Measurements from ENCODE around the gene FCMR.

FCMR gene

GRCh38 chr1:206898915-206899431 lies 22.8 kb downstream of the FCMR start:
- no peak for DNase-seq

DNA sequence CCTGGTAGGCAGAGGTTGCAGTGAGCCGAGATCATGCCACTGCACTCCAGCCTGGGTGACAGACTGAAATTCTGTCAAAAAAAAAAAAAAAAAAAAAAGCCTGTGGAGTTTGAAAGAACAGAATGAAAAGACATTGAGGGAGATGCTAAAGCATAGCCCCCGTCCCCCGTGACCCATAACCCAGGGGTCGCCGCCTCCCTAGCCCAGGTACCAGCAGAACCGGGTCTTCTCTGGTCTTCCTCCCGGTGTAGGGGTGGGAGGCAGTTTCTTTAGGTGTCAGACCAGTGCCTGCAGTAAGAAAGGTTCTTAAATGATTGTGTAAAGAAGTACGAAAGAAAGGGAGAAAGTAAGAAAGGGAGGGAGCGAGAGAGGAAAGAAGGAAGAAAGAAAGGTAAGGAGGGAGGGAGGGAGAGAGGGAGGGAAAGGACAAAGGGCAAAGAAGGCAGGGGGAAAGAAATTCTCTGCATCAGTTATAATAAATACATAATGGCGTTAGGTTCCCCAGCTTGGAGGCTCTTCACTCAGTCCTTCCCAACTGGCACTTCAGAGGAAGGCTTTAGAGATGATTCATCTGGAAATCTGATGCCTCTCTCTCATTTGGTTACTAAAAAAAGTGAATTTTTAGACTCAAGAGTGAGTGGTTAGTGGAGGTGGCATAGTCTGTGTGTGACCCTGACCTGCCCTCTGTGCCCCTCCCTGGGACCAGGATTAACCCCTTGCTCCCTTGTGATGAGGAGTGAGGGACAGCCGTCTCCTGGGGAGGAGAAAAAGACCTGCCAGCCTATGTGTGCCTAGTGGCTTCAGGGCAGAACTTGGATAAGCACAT lies 23.4 kb downstream of the FCMR start:
- no peak for DNase-seq

DNA sequence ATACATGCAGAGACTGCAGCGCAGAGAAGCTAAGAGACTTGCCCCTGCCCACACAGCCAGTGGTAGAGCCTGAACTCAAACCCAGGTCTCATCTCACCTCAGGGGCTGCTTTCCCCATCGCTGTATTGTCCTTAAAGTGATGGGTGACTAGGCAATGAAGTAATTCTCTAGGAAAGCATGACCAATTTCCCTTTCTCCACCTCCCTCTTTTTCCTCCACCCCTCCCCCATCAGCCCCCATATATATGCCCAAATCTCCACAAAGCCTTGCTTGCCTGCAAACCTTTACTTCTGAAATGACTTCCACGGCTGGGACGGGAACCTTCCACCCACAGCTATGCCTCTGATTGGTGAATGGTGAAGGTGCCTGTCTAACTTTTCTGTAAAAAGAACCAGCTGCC lies 24.6 kb downstream of the FCMR start, which contains the start of gene IL24:
Gene IL24, plus strand, starts transcription at position 269 of the 400 bp plus-strand sequence. CDS start 390 bp downstream, outside the sequence.
- no peak for DNase-seq

DNA sequence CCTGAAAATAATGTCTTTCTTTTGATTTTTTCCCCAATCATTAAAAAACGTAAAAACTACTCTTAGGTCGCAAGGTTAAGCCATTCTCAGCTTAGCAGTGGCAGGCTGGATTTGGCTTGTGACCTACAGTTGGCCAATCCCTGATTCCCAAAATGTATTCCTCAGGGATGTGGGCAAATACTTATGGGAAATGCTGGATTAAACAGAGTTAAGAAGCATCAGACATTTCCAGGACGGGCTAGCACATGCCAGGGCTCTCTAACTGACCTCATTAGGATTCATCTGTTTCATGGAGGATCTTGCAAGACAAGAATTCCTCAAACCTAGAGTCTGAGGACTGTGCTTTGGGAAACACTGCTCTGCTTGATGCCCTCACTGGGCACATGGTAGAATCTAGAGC lies 25.5 kb downstream of the FCMR start:
- no peak for DNase-seq

DNA sequence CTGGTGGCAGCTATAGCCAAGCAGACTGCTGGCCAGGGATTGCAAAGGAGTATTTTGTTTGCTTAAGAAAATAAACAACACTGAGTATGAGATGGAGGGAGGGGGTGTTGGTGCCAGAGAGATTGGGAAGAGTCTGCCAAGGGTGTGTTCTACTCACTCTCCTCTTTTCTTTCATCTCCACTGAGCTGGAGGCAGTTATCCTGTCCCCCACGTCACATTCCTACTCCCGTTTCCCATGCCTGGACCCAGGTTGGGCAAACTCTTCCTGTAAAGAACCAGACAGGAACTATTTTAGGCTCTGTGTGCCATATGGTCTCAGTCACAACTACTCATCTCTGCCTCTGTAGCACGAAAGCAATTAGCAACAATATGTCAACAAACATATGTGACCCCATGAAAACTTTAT lies 25.9 kb downstream of the FCMR start:
- no peak for DNase-seq

- no peak for DNase-seq
These were observed 26.4 kb downstream of the FCMR start for GRCh38 chr1:206895325-206895724.

DNA sequence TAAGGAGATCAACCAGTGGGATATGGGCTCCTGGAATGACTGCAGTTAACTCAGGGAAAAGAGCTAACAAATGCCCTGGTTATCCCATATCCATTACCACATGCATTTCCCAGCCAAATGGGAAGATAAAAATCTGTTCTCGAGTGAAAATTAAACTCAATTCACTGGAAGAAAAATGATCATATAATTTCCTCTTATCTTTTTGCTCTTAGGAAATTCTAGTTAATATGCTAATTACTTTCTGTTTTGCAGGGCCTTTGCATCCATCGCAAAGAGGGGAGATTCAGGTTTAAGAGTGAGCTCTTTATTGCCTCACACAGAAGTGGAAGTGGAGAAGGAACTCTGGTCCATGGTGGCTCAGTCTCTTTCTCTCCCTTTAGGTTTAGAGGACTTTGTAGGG lies 28.4 kb downstream of the FCMR start:
- no peak for DNase-seq

DNA sequence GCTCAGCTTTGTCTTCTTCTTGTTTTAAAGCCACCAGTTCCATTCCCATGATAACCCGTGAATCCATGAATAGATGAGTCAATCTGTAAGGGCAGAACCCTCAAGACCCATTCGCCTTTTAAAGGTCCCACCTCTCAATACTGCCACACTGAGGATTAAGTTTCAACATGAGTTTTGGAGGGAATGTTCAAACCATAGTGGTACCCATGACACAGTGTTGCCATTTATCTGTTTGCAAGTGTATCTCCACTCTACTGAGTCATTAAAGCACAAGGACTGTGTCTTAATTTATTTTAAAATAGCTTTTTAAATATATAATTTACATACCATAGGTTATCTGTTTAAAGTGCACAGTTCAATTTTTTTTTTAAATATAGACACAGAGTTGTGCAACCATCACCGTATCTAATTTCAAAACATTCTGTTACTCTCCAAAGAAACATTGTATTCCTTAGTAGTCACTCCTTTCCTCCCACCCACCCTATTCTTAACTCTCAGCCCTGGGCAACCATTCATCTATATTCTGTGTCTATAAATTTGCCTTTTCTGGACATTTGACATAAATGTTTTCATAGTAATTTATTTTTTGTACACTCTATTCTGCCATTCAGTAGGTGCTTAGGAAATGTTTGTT lies 29.3 kb downstream of the FCMR start:
- no peak for DNase-seq

- no peak for DNase-seq
These were observed 30.3 kb downstream of the FCMR start for GRCh38 chr1:206891412-206891811.

GRCh38 chr1:206890125-206891060 lies 31.3 kb downstream of the FCMR start:
- DNase-seq, result no peak

GRCh38 chr1:206887701-206888100 lies 34.0 kb downstream of the FCMR start:
- no peak for DNase-seq

- DNase-seq, result no peak
These were observed 34.9 kb downstream of the FCMR start for GRCh38 chr1:206886831-206887230.

DNA sequence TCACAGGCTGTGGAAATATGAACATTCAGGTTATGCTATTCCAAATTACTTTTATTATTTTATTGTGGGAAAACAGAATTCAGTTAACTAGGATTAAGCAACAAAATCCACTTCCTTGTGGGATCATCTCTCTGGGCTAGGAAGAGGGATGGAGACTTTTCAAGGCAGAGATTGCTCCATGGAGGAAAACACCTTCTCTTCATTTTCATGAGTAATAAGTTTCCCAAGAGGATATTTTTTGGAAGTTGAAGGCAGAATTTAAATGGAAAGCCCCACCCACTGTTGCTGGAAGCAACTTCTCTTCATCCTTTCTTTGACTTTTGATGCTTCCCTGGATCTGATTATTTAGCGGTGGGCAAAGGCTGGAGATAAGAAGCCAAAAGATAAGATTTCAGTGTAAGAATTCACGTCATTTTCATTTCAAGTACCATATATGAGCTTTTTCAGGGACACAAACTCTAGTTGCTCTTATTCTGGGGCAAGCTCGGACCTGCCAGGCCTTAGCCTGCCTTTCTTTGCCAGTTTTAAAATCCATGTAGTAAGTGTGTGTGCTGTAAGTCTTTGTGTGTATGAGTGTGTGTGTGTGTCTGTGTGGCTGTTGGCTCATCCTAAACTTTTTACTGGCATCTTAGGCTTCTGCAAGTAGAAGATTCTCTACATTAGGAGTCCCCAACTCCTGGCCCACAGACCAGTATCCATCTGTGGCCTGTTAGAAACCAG lies 36.2 kb downstream of the FCMR start:
- no peak for DNase-seq

DNA sequence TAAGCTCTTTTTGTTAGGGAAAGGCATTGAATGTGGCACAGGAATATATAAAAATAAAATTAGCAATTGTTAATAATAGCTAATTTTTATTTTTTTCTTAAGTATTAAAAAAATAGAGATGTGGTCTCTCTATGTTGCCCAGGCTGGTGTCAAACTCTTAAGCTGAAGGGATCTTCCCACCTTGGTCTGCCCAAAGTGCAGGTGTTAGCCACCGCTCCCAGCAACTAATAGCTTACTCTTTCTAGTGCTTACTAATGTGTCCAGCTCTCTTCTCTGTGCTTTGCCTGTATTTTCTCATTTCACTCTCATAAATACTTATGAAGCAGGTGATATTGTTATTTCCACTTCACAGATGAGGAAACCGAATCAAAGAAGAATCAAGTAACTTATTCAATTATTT lies 37.9 kb downstream of the FCMR start:
- DNase-seq, result no peak

- DNase-seq, result no peak
These were observed 38.6 kb downstream of the FCMR start for GRCh38 chr1:206883160-206883559.

DNA sequence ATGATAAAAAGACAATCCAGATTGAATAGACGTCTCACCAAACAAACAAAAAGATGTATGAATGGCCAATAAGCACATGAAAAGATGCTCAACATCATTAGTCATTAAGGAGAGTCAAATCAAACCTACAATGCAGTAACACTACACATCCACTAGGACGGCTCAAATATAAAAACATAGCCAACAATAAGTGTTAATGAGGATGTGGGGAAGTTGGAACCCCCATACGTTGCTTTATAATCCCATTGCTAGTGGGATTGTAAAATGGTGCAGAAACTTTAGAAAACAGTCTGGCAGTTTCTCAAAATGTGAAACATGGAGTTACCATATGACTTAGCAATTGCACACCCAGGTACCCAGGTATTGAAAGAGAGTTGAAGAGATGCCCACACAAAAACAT lies 39.2 kb downstream of the FCMR start:
- no peak for DNase-seq

DNA sequence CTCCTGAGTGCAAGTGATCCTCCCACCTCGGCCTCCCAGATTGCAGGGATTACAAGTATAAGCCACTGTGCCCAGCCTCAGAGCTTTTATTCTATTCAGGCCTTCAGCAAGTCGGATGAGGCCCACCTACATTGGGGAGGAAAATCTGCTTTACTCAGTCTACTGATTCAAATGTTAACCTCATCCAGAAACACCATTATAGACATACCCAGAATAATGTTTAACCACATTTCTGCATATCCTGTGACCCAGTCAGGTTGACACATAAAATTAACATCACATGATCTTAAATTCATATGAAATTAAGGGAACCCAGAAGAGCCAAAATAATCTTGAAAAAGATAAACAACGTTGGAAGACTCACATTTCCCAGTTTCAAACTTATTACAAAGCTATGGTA lies 41.4 kb downstream of the FCMR start:
- DNase-seq, result no peak

DNA sequence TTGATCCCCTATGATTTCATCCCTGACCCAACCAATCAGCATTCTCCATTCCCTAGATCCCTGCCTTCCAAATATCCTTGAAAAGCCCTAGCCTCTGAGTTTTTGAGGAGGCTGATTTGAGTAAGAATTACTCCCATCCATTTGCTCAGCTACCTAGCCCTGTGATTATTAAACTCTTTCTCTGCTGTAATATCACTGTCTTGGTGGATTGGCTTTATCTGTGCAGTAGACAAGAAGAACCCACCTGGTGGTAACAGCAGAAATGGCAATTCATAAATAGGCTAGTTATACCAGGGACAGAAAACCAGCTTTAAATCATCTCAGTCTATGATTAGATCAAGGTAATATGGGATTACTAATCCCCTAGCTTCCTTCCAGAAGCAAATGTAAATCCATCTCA lies 43.3 kb downstream of the FCMR start:
- DNase-seq, result no peak

GRCh38 chr1:206875752-206876377 lies 45.9 kb downstream of the FCMR start:
- no peak for DNase-seq

- no peak for DNase-seq
These were observed 48.0 kb downstream of the FCMR start for GRCh38 chr1:206873603-206874188.

DNA sequence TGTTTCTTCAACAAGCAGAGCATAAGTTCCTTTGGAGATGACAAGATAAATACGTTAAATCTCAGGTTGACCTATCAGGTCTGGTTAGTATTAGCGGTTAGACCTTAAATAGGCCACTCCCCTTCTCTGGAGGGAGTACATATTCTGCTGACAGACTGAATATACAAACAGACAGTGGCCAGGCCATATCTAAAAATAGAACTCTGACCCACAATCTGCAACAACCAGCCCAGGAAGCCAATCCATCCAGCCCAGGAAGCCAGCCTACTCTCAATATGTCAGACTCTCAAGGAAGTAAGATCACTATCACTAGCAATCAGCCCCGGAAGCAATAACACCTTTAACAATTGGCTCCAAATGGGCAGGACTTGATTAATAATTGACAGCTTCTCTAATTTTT lies 49.6 kb downstream of the FCMR start:
- no peak for DNase-seq

GRCh38 chr1:206868264-206868663 lies 53.5 kb downstream of the FCMR start:
- no peak for DNase-seq
